ENCODE data around the gene SUSD6. TPM values are rescaled to one million over a fixed set of nuclear protein-coding genes. Genes with fewer than 3 reads are reported as not detected.

The SUSD6 gene
- total RNA-seq, 1 experiment from 2014 or later = 44.7 TPM

DNA sequence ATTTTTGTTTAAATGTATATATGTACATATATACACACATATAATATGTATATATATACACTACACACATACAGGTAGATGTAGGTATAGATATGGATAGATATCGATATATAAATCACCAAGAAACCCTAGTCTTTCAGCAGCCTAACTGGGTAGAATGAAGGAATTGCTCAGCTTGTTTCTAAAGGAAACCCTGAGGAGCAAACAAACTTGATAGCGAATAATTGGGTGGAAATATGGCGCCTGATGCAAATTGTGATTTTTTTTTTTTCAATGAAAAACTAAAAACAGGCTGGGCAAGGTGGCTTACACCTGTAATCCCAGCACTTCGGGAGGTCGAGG is 36.5 kb upstream of the SUSD6 start:
- intact Hi-C loops (cut with micrococcal nuclease; ENCODE audit: unreplicated experiment) = loop anchor here (1.0 to 10.0 kb wide), 4 partner anchors 40 to 332 kb away; no protein-coding TSS in a partner anchor
- Mint-ChIP-seq H3K9me3 (ENCODE audit: low read depth, unreplicated experiment) (no peaks in the 10 kb centered on the region), H3K4me1 (ENCODE audit: low read depth, unreplicated experiment) (peaks cover 14% of the 10 kb centered on the region), H3K4me3 (ENCODE audit: low read depth, unreplicated experiment) (peak overlapping the region; percentile 55), H3K27ac (ENCODE audit: unreplicated experiment) (no peak overlapping the region), H3K36me3 (ENCODE audit: insufficient read depth, unreplicated experiment) (peaks cover 22% of the 10 kb centered on the region), H3K27me3 (ENCODE audit: unreplicated experiment) (peaks cover 59% of the 10 kb centered on the region)
- no peak for DNase-seq
- BruUV-seq (replicated peaks) = no TSS peak
- TF ChIP-seq, protein P1, sequence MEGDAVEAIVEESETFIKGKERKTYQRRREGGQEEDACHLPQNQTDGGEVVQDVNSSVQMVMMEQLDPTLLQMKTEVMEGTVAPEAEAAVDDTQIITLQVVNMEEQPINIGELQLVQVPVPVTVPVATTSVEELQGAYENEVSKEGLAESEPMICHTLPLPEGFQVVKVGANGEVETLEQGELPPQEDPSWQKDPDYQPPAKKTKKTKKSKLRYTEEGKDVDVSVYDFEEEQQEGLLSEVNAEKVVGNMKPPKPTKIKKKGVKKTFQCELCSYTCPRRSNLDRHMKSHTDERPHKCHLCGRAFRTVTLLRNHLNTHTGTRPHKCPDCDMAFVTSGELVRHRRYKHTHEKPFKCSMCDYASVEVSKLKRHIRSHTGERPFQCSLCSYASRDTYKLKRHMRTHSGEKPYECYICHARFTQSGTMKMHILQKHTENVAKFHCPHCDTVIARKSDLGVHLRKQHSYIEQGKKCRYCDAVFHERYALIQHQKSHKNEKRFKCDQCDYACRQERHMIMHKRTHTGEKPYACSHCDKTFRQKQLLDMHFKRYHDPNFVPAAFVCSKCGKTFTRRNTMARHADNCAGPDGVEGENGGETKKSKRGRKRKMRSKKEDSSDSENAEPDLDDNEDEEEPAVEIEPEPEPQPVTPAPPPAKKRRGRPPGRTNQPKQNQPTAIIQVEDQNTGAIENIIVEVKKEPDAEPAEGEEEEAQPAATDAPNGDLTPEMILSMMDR (IDR thresholded peaks at IDR 0.05; ENCODE audit: unreplicated experiment) = no peak
- CTCF ChIA-PET = interaction anchor here (0.9 to 1.2 kb wide), 3 partner anchors 39 to 332 kb away, joined by 3 to 7 read pairs (median 3); no protein-coding TSS in a partner anchor

DNA sequence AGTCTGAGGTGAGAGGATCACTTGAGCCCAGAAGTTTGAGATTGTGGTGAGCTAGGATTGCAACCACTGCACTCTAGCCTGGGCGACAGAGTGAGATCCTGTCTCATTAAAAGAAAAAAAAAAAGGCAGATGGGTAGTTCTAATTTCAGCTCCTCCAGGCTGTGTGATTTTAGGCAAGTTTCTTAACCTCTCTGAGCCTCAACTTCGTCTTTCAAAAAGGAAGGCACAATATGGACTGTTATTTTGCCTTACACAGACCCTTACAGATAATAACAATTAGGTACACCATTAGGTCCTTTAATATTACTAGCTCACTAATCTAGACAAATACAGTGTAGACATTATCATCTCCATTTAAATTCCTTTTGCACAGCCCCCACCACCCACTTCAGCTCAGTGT is 31.9 kb upstream of the SUSD6 start:
- Mint-ChIP-seq H3K27me3 (ENCODE audit: unreplicated experiment) (peaks cover 25% of the 10 kb centered on the region), H3K36me3 (ENCODE audit: insufficient read depth, unreplicated experiment) (no peaks in the 10 kb centered on the region), H3K27ac (ENCODE audit: unreplicated experiment) (no peak overlapping the region), H3K9me3 (ENCODE audit: low read depth, unreplicated experiment) (no peaks in the 10 kb centered on the region), H3K4me1 (ENCODE audit: low read depth, unreplicated experiment) (peaks cover 13% of the 10 kb centered on the region), H3K4me3 (ENCODE audit: low read depth, unreplicated experiment) (no peak overlapping the region)
- intact Hi-C loops (cut with micrococcal nuclease; ENCODE audit: unreplicated experiment) = loop anchor here (10.0 kb wide), 1 partner anchor 105 kb away; no protein-coding TSS in a partner anchor
- BruUV-seq (replicated peaks) = no TSS peak
- TF ChIP-seq, protein P1 (IDR thresholded peaks at IDR 0.05; ENCODE audit: unreplicated experiment) = no peak
- DNase-seq = no peak
- CTCF ChIA-PET = interaction anchor here (0.8 to 2.0 kb wide), 6 partner anchors 44 to 508 kb away, joined by 3 to 6 read pairs (median 4); no protein-coding TSS in a partner anchor

DNA sequence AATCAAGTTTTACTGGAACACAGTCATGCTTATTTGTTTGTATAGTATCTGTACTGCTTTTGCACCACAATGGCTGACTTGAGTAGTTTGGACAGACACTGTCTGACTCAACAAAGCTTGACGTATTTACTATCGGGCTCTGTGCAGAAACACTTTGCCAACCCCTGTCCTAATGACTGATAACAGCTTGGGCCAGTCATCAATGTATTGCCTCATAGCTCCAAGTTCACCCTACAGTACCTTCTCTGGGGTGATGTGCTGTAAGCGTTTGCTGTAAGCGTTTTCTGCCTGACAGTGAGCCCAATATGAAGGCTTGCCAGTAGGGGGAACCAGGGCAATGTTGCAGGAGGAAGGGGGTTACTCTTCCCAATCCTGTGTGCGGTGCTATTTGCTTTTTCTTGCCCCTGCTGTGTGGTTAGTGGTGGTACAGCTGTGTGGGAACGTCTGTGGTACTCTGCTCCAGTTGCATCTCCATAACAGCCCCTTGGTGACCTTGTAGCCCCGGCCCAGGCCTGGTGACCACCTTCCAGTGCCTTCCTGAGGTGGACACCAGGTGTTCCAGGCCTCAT is 31.3 kb upstream of the SUSD6 start:
- intact Hi-C loops (cut with micrococcal nuclease; ENCODE audit: unreplicated experiment) = no loop called here
- Mint-ChIP-seq H3K4me1 (ENCODE audit: low read depth, unreplicated experiment) (peaks cover 8% of the 10 kb centered on the region), H3K27ac (ENCODE audit: unreplicated experiment) (no peak overlapping the region), H3K4me3 (ENCODE audit: low read depth, unreplicated experiment) (no peak overlapping the region), H3K27me3 (ENCODE audit: unreplicated experiment) (peaks cover 19% of the 10 kb centered on the region), H3K36me3 (ENCODE audit: insufficient read depth, unreplicated experiment) (no peaks in the 10 kb centered on the region), H3K9me3 (ENCODE audit: low read depth, unreplicated experiment) (no peaks in the 10 kb centered on the region)
- TF ChIP-seq, protein P1 (IDR thresholded peaks at IDR 0.05; ENCODE audit: unreplicated experiment) = peak; percentile 38
- DNase-seq = peak; percentile 66
- no TSS peak for BruUV-seq (replicated peaks)
- CTCF ChIA-PET = interaction anchor here (0.5 to 2.0 kb wide), 8 partner anchors 45 to 507 kb away, joined by 3 to 7 read pairs (median 4); no protein-coding TSS in a partner anchor

DNA sequence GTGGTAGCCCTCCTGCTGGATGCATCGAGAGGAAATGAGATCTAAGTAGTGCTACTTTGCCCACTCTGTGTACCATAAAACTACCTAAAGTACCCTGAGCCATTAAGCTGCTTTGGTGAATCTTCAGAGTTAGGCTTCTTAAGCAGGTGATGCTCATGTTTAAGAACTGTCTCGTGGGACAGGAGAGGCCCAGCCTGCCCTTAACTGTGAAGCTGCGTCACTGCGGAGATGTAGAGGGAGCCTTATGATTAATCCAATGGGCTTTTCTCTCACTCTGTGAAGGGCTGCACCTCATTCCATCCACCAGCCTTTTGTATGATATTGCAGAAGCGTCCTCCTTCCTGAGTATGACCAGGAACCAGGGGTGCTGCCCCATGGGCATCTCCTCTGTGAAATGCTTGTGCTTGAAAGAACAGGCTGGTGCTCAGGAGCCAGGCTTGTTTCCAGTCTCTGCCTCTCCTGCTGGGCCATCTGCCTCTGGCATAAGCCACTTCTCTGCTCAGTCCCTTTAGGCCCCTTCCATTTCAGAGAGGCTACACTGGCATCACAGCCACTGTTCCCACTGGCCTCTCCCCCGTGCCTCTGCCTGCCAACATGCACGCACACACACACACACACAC is 30.0 kb upstream of the SUSD6 start:
- Mint-ChIP-seq H3K27me3 (ENCODE audit: unreplicated experiment) (peaks cover 6% of the 10 kb centered on the region), H3K27ac (ENCODE audit: unreplicated experiment) (no peak overlapping the region), H3K9me3 (ENCODE audit: low read depth, unreplicated experiment) (no peaks in the 10 kb centered on the region), H3K4me3 (ENCODE audit: low read depth, unreplicated experiment) (no peak overlapping the region), H3K36me3 (ENCODE audit: insufficient read depth, unreplicated experiment) (no peaks in the 10 kb centered on the region), H3K4me1 (ENCODE audit: low read depth, unreplicated experiment) (peaks cover 8% of the 10 kb centered on the region)
- CTCF ChIA-PET = interaction anchor here (0.7 to 2.0 kb wide), 2 partner anchors 99 to 146 kb away, joined by 4 to 5 read pairs; no protein-coding TSS in a partner anchor
- no TSS peak for BruUV-seq (replicated peaks)
- DNase-seq = no peak
- intact Hi-C loops (cut with micrococcal nuclease; ENCODE audit: unreplicated experiment) = no loop called here
- TF ChIP-seq, protein P1 (IDR thresholded peaks at IDR 0.05; ENCODE audit: unreplicated experiment) = no peak
